ENCODE data around the gene TGIF1. TPM values are rescaled to one million over a fixed set of nuclear protein-coding genes. Genes with fewer than 3 reads are reported as not detected.
"Not testable (repeated sequence)": the region's sequence is repeated elsewhere in the genome, so short reads cannot be mapped to it uniquely, and the experiment has no call there.

Gene TGIF1
- total RNA-seq, 1 experiment from 2014 or later = 110 TPM

GRCh38 chr18:3461704-3462103 lies 11.7 kb downstream of the TGIF1 start:
- H3K4me1 ChIP-seq (ENCODE audit: low read length) = peaks cover 11% of the 10 kb centered on the region
- H3K4me2 ChIP-seq (ENCODE audit: low read depth, low read length, poor library complexity, severe bottlenecking) = no peak overlapping the region
- no peaks in the 10 kb centered on the region for H3K27me3 ChIP-seq (ENCODE audit: low read length)
- no peak overlapping the region for H3K27ac ChIP-seq (ENCODE audit: low read length)
- no peak overlapping the region for H2AFZ ChIP-seq (ENCODE audit: low read length)
- no peaks in the 10 kb centered on the region for H3K9me3 ChIP-seq (ENCODE audit: low read length)
- no peak overlapping the region for H3K4me3 ChIP-seq (ENCODE audit: low read length)
- H3K9me2 ChIP-seq (replicated peaks; ENCODE audit: insufficient read depth, low read length) = no peaks in the 10 kb centered on the region
- no peak for DNase-seq
- no peak overlapping the region for H3K9ac ChIP-seq (ENCODE audit: low read length)
- H3K36me3 ChIP-seq (ENCODE audit: insufficient read depth, low read length) = peaks cover 37% of the 10 kb centered on the region
- H3K79me2 ChIP-seq (ENCODE audit: low read length) = peaks cover 10% of the 10 kb centered on the region
- H4K20me1 ChIP-seq (ENCODE audit: insufficient read depth, low read depth, low read length) = 0 out of 2 replicates have a peak, but pooled peaks cover 5% of the 10 kb centered on the region

DNA sequence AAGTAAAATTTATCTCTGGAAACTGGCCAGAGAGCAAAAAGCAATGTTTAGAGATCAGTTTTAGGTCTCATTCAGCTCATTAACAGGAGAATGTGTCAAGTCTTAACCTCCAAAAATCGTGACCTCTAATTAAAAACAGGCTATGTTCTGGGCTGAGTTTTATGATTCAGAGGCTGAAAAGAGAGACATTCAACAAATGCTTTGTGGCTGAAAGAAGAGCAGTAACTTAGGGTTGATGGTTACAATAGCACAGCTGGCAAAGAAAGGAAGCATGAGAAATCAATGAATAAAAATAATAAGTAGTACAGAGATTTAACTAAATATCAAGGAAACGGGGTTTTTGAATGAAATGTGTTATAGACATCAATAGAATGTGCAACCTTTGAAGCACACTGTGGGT lies 13.1 kb downstream of the TGIF1 start:
- Histone ChIP-seq H3K9me3 (ENCODE audit: low read length) (no peaks in the 10 kb centered on the region), H4K20me1 (ENCODE audit: insufficient read depth, low read depth, low read length) (no peaks in the 10 kb centered on the region), H3K27me3 (ENCODE audit: low read length) (no peaks in the 10 kb centered on the region), H3K4me2 (ENCODE audit: low read depth, low read length, poor library complexity, severe bottlenecking) (no peak overlapping the region), H3K4me1 (ENCODE audit: low read length) (peaks cover 14% of the 10 kb centered on the region), H3K27ac (ENCODE audit: low read length) (peak overlapping the region; percentile 40), H3K9me2 (replicated peaks; ENCODE audit: insufficient read depth, low read length) (no peaks in the 10 kb centered on the region), H3K9ac (ENCODE audit: low read length) (no peak overlapping the region), H2AFZ (ENCODE audit: low read length) (no peak overlapping the region), H3K4me3 (ENCODE audit: low read length) (no peak overlapping the region), H3K79me2 (ENCODE audit: low read length) (no peaks in the 10 kb centered on the region), H3K36me3 (ENCODE audit: insufficient read depth, low read length) (peaks cover 25% of the 10 kb centered on the region)
- DNase-seq = no peak

DNA sequence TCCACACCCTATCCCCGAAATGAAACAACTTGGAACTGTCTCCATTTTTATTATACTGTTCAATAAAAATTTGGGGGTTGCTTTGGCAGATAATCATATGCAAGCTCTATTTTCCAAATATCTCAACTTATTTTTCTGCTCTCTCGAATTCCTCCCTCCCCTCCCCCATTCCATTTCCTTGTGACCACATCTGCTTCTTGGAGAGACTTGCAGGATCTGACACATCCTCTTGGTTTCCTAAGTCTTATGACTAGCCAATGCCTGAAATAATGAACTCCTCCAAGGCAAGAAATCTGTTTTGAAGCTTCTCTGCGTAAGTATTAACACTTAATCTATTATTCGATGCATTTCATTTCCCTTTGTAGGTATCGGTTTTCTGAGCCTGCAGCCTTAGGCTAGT lies 16.1 kb downstream of the TGIF1 start:
- Histone ChIP-seq H3K27ac (ENCODE audit: low read length) (peak overlapping the region; percentile 33; the same call in 1 of the 2 replicates), H3K4me3 (ENCODE audit: low read length) (no peak overlapping the region), H3K79me2 (ENCODE audit: low read length) (no peaks in the 10 kb centered on the region), H3K4me2 (ENCODE audit: low read depth, low read length, poor library complexity, severe bottlenecking) (peak overlapping the region; percentile 26), H3K9ac (ENCODE audit: low read length) (no peak overlapping the region), H3K36me3 (ENCODE audit: insufficient read depth, low read length) (peaks cover under 1% of the 10 kb centered on the region; the same call in 1 of the 2 replicates), H3K9me3 (ENCODE audit: low read length) (no peaks in the 10 kb centered on the region), H2AFZ (ENCODE audit: low read length) (no peak overlapping the region), H3K4me1 (ENCODE audit: low read length) (peaks cover 14% of the 10 kb centered on the region), H3K9me2 (replicated peaks; ENCODE audit: insufficient read depth, low read length) (no peaks in the 10 kb centered on the region), H4K20me1 (ENCODE audit: insufficient read depth, low read depth, low read length) (no peaks in the 10 kb centered on the region), H3K27me3 (ENCODE audit: low read length) (no peaks in the 10 kb centered on the region)
- DNase-seq = no peak

DNA sequence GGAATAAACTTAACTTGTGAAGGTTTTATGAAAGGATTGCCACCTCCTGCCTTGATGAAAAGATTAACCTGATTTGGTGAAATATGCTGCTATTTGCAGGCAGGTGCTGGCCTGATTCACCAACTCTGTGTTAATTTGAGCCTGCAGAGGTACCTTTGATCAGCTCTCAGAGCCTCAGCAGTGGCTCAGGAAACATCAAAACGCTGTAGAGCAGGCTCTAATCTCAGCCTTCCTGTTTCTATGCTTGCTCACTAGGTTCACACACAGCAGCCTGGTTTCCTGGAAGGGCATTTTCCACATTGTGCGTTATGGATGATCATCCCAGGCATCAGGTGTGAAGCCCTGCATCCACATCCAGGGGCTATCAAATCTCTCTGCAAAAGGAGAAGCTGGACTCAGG lies 16.9 kb downstream of the TGIF1 start:
- Histone ChIP-seq H3K4me2 (ENCODE audit: low read depth, low read length, poor library complexity, severe bottlenecking) (no peak overlapping the region), H3K79me2 (ENCODE audit: low read length) (no peaks in the 10 kb centered on the region), H3K36me3 (ENCODE audit: insufficient read depth, low read length) (no peaks in the 10 kb centered on the region), H3K9me2 (replicated peaks; ENCODE audit: insufficient read depth, low read length) (no peaks in the 10 kb centered on the region), H2AFZ (ENCODE audit: low read length) (no peak overlapping the region; the same call in 1 of the 2 replicates), H3K27ac (ENCODE audit: low read length) (peak overlapping the region; percentile 33), H3K27me3 (ENCODE audit: low read length) (no peaks in the 10 kb centered on the region), H3K4me3 (ENCODE audit: low read length) (no peak overlapping the region), H3K9ac (ENCODE audit: low read length) (no peak overlapping the region), H4K20me1 (ENCODE audit: insufficient read depth, low read depth, low read length) (no peaks in the 10 kb centered on the region), H3K9me3 (ENCODE audit: low read length) (no peaks in the 10 kb centered on the region), H3K4me1 (ENCODE audit: low read length) (peaks cover 14% of the 10 kb centered on the region)
- DNase-seq = no peak

- no peak overlapping the region for H2AFZ ChIP-seq (ENCODE audit: low read length)
- H3K36me3 ChIP-seq (ENCODE audit: insufficient read depth, low read length) = no peaks in the 10 kb centered on the region
- no peak overlapping the region for H3K4me2 ChIP-seq (ENCODE audit: low read depth, low read length, poor library complexity, severe bottlenecking)
- H3K27me3 ChIP-seq (ENCODE audit: low read length) = no peaks in the 10 kb centered on the region
- no peak overlapping the region for H3K4me3 ChIP-seq (ENCODE audit: low read length)
- no peak for DNase-seq
- no peaks in the 10 kb centered on the region for H4K20me1 ChIP-seq (ENCODE audit: insufficient read depth, low read depth, low read length)
- H3K9ac ChIP-seq (ENCODE audit: low read length) = no peak overlapping the region
- no peaks in the 10 kb centered on the region for H3K79me2 ChIP-seq (ENCODE audit: low read length)
- no peaks in the 10 kb centered on the region for H3K9me3 ChIP-seq (ENCODE audit: low read length)
- H3K27ac ChIP-seq (ENCODE audit: low read length) = no peak overlapping the region
- H3K4me1 ChIP-seq (ENCODE audit: low read length) = peaks cover 14% of the 10 kb centered on the region
- no peaks in the 10 kb centered on the region for H3K9me2 ChIP-seq (replicated peaks; ENCODE audit: insufficient read depth, low read length)
These were observed 18.2 kb downstream of the TGIF1 start for GRCh38 chr18:3468066-3468705.

- H3K9me3 ChIP-seq (ENCODE audit: low read length) = no peaks in the 10 kb centered on the region
- no peak overlapping the region for H3K4me2 ChIP-seq (ENCODE audit: low read depth, low read length, poor library complexity, severe bottlenecking)
- H3K4me3 ChIP-seq (ENCODE audit: low read length) = no peak overlapping the region
- DNase-seq = no peak
- no peaks in the 10 kb centered on the region for H3K9me2 ChIP-seq (replicated peaks; ENCODE audit: insufficient read depth, low read length)
- no peaks in the 10 kb centered on the region for H3K79me2 ChIP-seq (ENCODE audit: low read length)
- H4K20me1 ChIP-seq (ENCODE audit: insufficient read depth, low read depth, low read length) = no peaks in the 10 kb centered on the region
- H3K36me3 ChIP-seq (ENCODE audit: insufficient read depth, low read length) = no peaks in the 10 kb centered on the region
- H3K27ac ChIP-seq (ENCODE audit: low read length) = no peak overlapping the region
- H3K4me1 ChIP-seq (ENCODE audit: low read length) = peaks cover 14% of the 10 kb centered on the region
- no peaks in the 10 kb centered on the region for H3K27me3 ChIP-seq (ENCODE audit: low read length)
- H2AFZ ChIP-seq (ENCODE audit: low read length) = no peak overlapping the region
- no peak overlapping the region for H3K9ac ChIP-seq (ENCODE audit: low read length)
These were observed 18.9 kb downstream of the TGIF1 start for GRCh38 chr18:3468833-3469232.

DNA sequence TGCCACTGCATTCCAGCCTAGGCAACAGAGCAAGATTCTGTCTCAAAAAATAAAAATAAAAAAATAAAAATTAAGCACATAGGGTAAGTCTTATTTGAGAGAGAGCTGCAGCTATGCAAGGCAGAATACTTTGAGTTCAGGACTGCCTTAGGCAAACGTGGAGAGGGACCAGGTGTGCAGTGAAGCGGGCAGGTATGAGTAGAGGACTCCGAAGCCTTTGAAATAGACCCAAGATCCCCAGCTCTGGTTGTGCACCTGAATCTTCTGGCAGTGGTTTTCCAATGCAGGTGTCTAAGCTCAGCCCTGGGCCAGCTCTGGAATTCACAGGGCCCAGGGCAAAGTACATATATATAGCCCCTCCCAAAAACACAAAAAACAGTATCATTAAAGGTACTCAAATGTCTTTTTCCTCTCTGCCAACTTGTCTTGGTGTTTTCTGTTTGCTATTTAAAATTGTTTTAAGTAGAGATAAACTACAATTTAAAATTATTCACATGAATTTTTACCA lies 21.2 kb downstream of the TGIF1 start:
- Histone ChIP-seq H3K27ac (ENCODE audit: low read length) (no peak overlapping the region), H3K36me3 (ENCODE audit: insufficient read depth, low read length) (no peaks in the 10 kb centered on the region; the same call in 1 of the 2 replicates), H3K9ac (ENCODE audit: low read length) (no peak overlapping the region), H3K4me1 (ENCODE audit: low read length) (peaks cover 9% of the 10 kb centered on the region), H3K79me2 (ENCODE audit: low read length) (no peaks in the 10 kb centered on the region), H3K4me2 (ENCODE audit: low read depth, low read length, poor library complexity, severe bottlenecking) (no peak overlapping the region), H2AFZ (ENCODE audit: low read length) (no peak overlapping the region), H3K4me3 (ENCODE audit: low read length) (no peak overlapping the region), H3K27me3 (ENCODE audit: low read length) (no peaks in the 10 kb centered on the region), H4K20me1 (ENCODE audit: insufficient read depth, low read depth, low read length) (no peaks in the 10 kb centered on the region), H3K9me3 (ENCODE audit: low read length) (no peaks in the 10 kb centered on the region), H3K9me2 (replicated peaks; ENCODE audit: insufficient read depth, low read length) (no peaks in the 10 kb centered on the region)
- no peak for DNase-seq

DNA sequence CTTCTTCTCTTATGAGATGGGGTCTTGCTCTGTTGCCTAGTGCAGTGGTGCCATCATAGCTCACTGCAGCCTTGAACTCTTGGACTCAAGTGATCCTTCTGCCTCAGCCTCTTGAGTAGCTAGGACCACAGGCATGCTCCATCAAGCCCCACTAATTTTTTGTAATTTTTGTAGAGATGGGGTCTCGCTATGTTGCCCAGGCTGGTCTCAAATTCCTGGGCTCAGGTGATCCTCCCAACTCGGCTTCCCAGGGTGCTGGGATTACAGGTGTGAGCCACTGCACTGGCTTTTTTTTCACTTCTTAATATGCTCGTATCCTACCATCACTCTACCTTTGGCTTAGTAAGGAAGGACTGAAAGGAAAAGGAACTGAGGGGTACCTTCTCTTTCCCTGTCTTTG lies 22.1 kb downstream of the TGIF1 start:
- H3K4me1 ChIP-seq (ENCODE audit: low read length); H3K9me2 ChIP-seq (replicated peaks; ENCODE audit: insufficient read depth, low read length); H3K9me3 ChIP-seq (ENCODE audit: low read length); H3K27ac ChIP-seq (ENCODE audit: low read length); H4K20me1 ChIP-seq (ENCODE audit: insufficient read depth, low read depth, low read length); H2AFZ ChIP-seq (ENCODE audit: low read length); H3K79me2 ChIP-seq (ENCODE audit: low read length); DNase-seq; H3K36me3 ChIP-seq (ENCODE audit: insufficient read depth, low read length); H3K9ac ChIP-seq (ENCODE audit: low read length); H3K27me3 ChIP-seq (ENCODE audit: low read length); H3K4me3 ChIP-seq (ENCODE audit: low read length); H3K4me2 ChIP-seq (ENCODE audit: low read depth, low read length, poor library complexity, severe bottlenecking): not testable (repeated sequence)

All from Karpas-422 (cell line).